Cardiac atrium fibroblast (primary cell): ENCODE measurements around the gene MEGF6. TPM values are rescaled to one million over a fixed set of nuclear protein-coding genes. Genes with fewer than 3 reads are reported as not detected.

Source experiments
- total RNA-seq: library from RNA; depleted of rRNA; stranded (reverse); fragments of >200 nt; gene quantifications from 2 replicates; pipeline ENCODE4 v1.2.3, GENCODE V29; 2015

Gene MEGF6, protein sequence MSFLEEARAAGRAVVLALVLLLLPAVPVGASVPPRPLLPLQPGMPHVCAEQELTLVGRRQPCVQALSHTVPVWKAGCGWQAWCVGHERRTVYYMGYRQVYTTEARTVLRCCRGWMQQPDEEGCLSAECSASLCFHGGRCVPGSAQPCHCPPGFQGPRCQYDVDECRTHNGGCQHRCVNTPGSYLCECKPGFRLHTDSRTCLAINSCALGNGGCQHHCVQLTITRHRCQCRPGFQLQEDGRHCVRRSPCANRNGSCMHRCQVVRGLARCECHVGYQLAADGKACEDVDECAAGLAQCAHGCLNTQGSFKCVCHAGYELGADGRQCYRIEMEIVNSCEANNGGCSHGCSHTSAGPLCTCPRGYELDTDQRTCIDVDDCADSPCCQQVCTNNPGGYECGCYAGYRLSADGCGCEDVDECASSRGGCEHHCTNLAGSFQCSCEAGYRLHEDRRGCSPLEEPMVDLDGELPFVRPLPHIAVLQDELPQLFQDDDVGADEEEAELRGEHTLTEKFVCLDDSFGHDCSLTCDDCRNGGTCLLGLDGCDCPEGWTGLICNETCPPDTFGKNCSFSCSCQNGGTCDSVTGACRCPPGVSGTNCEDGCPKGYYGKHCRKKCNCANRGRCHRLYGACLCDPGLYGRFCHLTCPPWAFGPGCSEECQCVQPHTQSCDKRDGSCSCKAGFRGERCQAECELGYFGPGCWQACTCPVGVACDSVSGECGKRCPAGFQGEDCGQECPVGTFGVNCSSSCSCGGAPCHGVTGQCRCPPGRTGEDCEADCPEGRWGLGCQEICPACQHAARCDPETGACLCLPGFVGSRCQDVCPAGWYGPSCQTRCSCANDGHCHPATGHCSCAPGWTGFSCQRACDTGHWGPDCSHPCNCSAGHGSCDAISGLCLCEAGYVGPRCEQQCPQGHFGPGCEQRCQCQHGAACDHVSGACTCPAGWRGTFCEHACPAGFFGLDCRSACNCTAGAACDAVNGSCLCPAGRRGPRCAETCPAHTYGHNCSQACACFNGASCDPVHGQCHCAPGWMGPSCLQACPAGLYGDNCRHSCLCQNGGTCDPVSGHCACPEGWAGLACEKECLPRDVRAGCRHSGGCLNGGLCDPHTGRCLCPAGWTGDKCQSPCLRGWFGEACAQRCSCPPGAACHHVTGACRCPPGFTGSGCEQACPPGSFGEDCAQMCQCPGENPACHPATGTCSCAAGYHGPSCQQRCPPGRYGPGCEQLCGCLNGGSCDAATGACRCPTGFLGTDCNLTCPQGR (N-terminal part only)
- 21.7 TPM in 2 replicates for total RNA-seq

DNA sequence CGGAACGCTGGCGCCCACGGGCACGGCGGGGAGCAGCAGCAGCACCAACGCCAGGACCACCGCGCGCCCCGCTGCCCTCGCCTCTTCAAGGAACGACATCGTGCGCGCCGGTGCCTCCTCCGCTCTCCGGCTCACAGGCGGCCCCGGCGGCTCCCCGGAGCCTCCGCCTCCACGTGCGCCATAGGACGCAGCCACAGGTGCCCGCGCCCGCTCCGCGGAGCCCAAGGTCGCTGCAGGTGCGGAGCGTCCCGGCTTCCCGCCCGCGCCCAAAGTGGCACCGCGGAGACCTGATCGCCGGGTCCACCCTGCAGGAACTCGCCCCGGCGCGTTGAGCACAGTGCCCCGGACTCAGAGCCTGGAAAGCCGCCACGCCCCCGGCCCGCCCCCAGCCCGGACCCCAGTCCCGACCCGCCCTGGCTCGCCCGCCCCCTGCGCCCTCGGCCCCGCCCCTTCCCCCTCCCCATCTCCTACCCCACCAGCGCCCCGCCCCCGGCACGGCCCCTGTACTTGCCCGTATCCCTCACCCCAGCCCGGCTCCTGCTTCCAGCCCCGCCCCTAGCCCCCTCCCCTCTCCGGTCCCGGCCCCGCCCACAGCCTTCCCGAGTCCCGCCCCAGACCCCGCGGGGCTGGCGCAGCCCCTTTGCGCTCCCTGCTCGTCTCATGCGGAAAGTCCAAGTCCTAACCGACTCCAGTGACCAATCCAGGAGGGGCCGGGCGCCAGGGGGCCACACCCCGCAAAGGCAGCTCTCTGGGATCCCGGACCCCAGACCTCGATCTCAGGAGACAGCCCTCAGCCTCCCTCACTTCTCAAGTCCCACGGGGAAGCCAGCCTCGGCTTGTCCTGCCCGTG, at the start of gene MEGF6:
TSS of gene MEGF6 (minus strand) at position 339 of the 850 bp plus-strand sequence. CDS start at position 99, 240 bp downstream.

DNA sequence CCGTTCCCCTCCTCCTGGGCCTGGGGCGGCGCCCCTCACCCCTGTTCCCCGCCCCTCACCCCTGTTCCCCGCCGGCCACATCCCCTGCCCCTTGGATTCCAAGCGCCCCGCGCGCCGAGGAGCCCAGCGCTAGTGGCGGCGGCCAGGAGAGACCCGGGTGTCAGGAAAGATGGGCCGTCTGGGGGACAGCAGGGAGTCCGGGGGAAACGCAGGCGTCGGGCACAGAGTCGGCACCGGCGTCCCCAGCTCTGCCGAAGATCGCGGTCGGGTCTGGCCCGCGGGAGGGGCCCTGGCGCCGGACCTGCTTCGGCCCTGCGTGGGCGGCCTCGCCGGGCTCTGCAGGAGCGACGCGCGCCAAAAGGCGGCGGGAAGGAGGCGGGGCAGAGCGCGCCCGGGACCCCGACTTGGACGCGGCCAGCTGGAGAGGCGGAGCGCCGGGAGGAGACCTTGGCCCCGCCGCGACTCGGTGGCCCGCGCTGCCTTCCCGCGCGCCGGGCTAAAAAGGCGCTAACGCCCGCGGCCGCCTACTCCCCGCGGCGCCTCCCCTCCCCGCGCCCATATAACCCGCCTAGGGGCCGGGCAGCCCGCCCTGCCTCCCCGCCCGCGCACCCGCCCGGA, 40.7 kb upstream of the MEGF6 start, which contains the start of gene TP73:
TSS of gene TP73 (plus strand) at position 587 of the 618 bp plus-strand sequence. CDS start 29,850 bp downstream, outside the sequence.

GRCh38 chr1:3649342-3650247, 38.3 kb upstream of the MEGF6 start, which contains the start of gene WRAP73:
WRAP73 (minus strand) TSS chr1:3650103; CDS start chr1:3649999, 104 bp downstream.

DNA sequence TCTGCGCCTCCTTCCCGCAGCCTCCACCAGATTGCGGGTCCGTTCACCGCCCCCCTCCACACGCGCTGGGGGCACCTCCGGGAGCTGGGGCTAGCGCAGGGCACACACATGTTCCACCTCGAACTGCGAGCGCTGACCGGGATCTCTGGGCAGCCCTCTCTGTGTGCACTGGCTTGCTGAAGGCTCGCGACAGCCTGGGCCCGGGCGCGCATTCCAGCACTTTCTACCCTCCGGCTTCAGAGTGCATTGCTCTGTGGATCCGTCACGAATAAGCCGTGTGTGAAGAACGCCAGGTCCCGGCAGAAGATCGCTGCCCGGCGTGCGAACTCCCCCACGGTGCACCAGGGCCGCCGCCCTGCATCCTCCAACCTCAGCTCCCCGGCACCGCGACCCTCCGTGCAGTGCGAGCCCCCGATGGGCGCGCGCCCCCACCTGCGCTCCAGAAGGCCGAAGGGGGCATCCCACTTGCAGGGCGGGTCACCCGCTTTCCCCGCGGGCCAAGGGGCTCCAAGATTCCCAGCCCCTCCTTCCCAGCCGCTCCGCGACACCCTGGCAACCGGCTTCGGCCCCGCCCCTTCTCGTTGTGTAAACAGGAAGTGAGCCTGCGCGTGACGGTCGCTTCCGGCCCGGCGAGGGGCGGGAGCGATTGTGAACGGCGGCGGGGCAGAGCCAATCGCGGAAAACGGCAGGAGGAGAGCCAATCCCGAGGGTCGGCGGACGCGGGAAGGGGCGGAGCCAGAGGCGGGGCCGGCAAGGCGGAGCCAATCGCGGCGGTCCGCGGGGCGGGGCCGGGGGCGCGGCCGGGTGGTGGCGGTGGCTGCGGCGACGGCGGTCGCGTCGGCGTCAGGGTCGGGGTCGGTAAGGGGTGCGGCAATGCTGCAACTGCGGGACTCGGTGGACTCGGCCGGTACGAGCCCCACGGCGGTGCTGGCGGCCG, 13.2 kb upstream of the MEGF6 start, which contains the start of gene TPRG1L:
TSS of gene TPRG1L (plus strand) at position 816 of the 937 bp plus-strand sequence. CDS start at position 874, 58 bp downstream.

DNA sequence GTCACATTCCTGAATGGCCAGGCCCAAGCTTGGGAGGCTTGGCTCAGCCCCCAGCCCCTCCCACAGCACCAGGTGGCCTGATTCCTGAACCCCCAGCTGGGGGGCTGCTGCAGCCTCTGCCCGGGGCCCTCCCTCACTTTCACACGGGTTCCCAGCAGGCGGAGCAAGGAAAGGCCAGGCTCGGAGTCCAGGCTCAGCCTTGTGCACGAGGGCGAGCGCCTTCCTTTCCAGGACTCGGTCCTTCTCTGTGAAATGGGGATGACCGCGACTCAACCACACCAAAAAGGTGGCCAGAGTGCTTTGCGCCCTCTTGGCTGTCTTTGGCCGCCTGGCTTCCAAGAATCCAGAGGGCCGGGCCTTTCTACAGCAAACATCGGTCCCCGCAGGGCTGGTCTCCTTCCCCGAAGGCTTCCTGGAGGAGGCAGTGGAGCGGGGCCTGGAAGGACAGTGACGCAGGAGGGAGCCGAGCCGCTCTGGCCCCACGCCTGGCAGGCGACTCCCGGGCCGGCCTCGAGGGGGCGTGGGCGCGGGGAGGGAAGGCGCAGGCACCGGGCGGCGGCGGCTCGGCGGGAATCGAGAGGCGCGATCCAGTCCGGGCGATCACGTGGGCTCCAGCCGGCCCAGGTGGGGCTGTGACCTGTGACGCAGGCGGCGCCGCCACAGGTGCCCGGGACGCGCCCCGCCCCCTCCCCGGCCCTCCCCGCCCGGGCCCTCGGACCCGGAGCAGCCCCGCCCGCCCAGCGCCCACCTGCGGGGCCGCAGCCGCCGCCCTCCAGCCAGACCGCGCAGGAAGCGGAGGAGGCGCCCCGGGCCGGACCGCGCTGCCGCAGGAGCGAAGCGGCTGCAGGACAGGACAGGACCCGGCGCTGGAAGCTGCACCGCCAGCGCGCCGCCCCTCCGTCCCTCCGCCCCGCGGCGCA, 157.2 kb downstream of the MEGF6 start, which contains the start of gene ARHGEF16:
TSS of gene ARHGEF16 (plus strand) at position 775 of the 920 bp plus-strand sequence. CDS start 8,420 bp downstream, outside the sequence.

Other genes with a start within 250 kb of the MEGF6 start
- 0.81 TPM in 1 of 2 replicates, not detected in the other for gene ARHGEF16, start 156.8 kb downstream of the MEGF6 start, total RNA-seq
- gene TPRG1L, start 13.5 kb upstream of the MEGF6 start, total RNA-seq: 19.9 and 32.6 TPM in 2 replicates
- 10.0 and 10.7 TPM in 2 replicates for gene WRAP73, start 38.6 kb upstream of the MEGF6 start, total RNA-seq
- gene TP73, start 41.0 kb upstream of the MEGF6 start, total RNA-seq: not detected in 2 replicates
- not detected in 2 replicates for gene CCDC27, start 140.9 kb upstream of the MEGF6 start, total RNA-seq
- not detected in 2 replicates for gene SMIM1, start 161.2 kb upstream of the MEGF6 start, total RNA-seq
- 26.9 and 35.7 TPM in 2 replicates for gene LRRC47, start 185.0 kb upstream of the MEGF6 start, total RNA-seq
- gene CEP104, start 245.7 kb upstream of the MEGF6 start, total RNA-seq: 25.1 and 32.2 TPM in 2 replicates
- gene DFFB, start 246.0 kb upstream of the MEGF6 start, total RNA-seq: 5.3 and 9.9 TPM in 2 replicates